Measurements from ENCODE around the gene SERTAD3.

- TF ChIP-seq, protein P1, sequence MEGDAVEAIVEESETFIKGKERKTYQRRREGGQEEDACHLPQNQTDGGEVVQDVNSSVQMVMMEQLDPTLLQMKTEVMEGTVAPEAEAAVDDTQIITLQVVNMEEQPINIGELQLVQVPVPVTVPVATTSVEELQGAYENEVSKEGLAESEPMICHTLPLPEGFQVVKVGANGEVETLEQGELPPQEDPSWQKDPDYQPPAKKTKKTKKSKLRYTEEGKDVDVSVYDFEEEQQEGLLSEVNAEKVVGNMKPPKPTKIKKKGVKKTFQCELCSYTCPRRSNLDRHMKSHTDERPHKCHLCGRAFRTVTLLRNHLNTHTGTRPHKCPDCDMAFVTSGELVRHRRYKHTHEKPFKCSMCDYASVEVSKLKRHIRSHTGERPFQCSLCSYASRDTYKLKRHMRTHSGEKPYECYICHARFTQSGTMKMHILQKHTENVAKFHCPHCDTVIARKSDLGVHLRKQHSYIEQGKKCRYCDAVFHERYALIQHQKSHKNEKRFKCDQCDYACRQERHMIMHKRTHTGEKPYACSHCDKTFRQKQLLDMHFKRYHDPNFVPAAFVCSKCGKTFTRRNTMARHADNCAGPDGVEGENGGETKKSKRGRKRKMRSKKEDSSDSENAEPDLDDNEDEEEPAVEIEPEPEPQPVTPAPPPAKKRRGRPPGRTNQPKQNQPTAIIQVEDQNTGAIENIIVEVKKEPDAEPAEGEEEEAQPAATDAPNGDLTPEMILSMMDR (IDR thresholded peaks at IDR 0.05): no peak
- TF ChIP-seq POLR2AphosphoS5 (IDR thresholded peaks at IDR 0.05) (no peak), POLR2A (IDR thresholded peaks at IDR 0.05) (no peak)
Observed at GRCh38 chr19:40407714-40408597, 36.2 kb downstream of the SERTAD3 start.
